ENCODE data around the gene FAM227B.

DNA sequence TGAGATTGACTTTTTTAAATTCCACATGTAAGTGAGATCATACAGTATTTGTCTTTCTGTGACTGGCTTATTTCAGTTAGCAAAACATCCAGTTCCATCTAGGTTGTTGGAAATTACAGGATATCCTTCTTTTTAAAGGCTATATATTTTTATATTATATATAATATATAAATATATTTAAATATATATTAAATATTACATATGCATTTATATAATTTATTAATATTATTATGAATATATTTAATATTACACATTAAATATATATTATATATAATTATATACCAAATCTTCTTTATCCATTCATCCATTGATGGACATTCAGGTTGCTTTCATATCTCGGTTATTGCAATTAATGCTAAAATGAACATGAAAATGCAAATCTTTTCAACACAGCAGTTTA is 49.9 kb downstream of the FAM227B start:
- TF ChIP-seq, protein P1, sequence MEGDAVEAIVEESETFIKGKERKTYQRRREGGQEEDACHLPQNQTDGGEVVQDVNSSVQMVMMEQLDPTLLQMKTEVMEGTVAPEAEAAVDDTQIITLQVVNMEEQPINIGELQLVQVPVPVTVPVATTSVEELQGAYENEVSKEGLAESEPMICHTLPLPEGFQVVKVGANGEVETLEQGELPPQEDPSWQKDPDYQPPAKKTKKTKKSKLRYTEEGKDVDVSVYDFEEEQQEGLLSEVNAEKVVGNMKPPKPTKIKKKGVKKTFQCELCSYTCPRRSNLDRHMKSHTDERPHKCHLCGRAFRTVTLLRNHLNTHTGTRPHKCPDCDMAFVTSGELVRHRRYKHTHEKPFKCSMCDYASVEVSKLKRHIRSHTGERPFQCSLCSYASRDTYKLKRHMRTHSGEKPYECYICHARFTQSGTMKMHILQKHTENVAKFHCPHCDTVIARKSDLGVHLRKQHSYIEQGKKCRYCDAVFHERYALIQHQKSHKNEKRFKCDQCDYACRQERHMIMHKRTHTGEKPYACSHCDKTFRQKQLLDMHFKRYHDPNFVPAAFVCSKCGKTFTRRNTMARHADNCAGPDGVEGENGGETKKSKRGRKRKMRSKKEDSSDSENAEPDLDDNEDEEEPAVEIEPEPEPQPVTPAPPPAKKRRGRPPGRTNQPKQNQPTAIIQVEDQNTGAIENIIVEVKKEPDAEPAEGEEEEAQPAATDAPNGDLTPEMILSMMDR (IDR thresholded peaks at IDR 0.05) = no peak
- no peak for TF ChIP-seq POLR2A (IDR thresholded peaks at IDR 0.05)

All from testis (tissue), 2 donors.